ENCODE measurements around the gene VIL1.
A peak's percentile ranks its signal among the peaks of the same experiment; 100 is the strongest.

Gene VIL1

GRCh38 chr2:218485986-218486667, 67.2 kb downstream of the VIL1 start:
- TF ChIP-seq CTCF (IDR thresholded peaks at IDR 0.05; ENCODE audit: unreplicated experiment in 3 of 3) = no peak
- Mint-ChIP-seq H3K36me3 (ENCODE audit: low read depth) (peaks cover 76% of the 10 kb centered on the region), H3K4me3 (no peak overlapping the region), H3K4me1 (no peaks in the 10 kb centered on the region), H3K27ac (no peak overlapping the region), H3K27me3 (ENCODE audit: low read depth) (no peaks in the 10 kb centered on the region), H3K9me3 (no peaks in the 10 kb centered on the region)

- Mint-ChIP-seq H3K36me3 (ENCODE audit: low read depth) (peaks cover 37% of the 10 kb centered on the region), H3K9me3 (no peaks in the 10 kb centered on the region), H3K27me3 (ENCODE audit: low read depth) (no peaks in the 10 kb centered on the region), H3K4me3 (no peak overlapping the region), H3K4me1 (peaks cover 6% of the 10 kb centered on the region), H3K27ac (peak overlapping the region in 1 of 3 experiments; percentile 48)
- no peak for TF ChIP-seq CTCF (IDR thresholded peaks at IDR 0.05; ENCODE audit: unreplicated experiment in 3 of 3)
These were observed 81.7 kb downstream of the VIL1 start for GRCh38 chr2:218500501-218501060.

GRCh38 chr2:218501665-218502064, 82.7 kb downstream of the VIL1 start:
- Mint-ChIP-seq H3K27me3 (ENCODE audit: low read depth) (no peaks in the 10 kb centered on the region), H3K4me1 (peaks cover 6% of the 10 kb centered on the region), H3K9me3 (no peaks in the 10 kb centered on the region), H3K36me3 (ENCODE audit: low read depth) (peaks cover 44% of the 10 kb centered on the region), H3K4me3 (no peak overlapping the region), H3K27ac (peak overlapping the region; percentile 33 to 76 (median 55))
- no peak for TF ChIP-seq CTCF (IDR thresholded peaks at IDR 0.05; ENCODE audit: unreplicated experiment in 3 of 3)
